ENCODE measurements around the gene PGK1.
"Not testable (repeated sequence)": the region's sequence is repeated elsewhere in the genome, so short reads cannot be mapped to it uniquely, and the experiment has no call there.

PGK1 gene

DNA sequence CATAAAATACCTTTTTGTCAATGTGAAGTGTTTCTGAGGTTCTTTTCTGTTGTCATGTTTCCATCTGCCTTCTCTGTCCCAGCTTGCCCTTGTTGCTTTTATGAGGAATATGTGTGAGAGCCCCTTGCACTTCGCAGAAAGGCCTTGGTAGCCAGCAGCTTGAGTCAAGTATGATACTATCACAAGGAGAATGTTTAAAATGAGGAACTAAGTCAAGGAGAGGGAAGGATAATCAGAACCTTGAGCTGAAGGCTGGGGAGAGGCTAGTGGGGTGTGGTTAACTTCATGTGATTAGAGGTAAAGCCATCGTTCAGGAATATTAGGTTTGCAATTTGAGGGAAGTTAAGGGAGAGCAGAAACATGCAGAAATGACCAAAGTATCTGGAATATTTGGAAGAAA is 12.7 kb downstream of the PGK1 start:
- no peak for DNase-seq

DNA sequence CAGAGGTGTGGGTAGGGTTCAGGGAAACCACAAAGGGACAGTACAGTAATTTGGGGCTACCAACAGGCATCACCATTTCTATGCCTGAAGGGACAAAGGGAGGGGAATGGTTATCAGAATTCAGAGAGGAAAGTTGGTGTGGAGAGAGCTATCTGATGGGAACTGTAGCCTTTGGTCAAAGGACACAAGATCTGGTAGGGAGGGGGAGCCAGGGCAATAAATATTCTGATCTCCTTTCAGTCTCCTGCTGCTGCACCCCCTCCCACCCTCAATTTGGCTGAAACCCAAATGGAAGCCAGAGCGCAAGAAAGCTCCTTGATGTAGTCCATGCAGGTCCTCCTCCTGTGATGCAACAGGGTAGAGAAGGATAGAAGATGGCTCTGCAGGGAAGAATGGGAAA is 14.6 kb downstream of the PGK1 start:
- no peak for DNase-seq

DNA sequence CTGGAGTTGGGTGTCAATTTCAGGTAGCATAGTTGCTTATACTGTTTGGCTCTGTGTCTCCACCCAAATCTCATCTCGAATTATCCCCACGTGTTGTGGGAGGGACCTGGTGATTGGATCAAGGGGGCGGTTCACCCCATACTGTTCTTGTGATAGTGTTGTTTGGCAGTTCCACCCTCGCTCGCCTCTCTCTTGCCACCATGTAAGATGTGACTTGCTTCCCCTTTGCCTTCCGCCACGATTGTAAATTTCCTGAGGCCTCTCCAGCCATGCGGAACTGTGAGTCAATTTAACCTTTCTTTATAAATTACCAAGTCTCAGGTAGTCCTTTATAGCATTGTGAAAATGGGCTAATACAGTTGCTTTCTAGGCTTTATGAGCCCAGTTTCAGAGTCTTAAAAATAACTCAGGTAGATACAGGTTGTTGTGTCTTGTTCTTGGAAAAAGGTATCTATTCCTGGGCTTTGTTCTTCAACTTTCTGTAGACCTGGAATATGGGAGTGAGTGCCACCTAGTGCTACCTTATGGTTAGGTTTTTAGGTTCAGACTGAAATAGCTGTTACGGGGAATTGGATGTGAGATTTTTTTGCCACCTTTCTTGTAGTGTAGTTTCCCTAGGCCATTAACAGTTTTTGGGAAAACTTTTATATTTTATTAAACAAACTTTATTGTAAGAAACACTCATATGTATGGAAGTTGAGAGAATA is 15.6 kb downstream of the PGK1 start:
- no peak for DNase-seq

DNA sequence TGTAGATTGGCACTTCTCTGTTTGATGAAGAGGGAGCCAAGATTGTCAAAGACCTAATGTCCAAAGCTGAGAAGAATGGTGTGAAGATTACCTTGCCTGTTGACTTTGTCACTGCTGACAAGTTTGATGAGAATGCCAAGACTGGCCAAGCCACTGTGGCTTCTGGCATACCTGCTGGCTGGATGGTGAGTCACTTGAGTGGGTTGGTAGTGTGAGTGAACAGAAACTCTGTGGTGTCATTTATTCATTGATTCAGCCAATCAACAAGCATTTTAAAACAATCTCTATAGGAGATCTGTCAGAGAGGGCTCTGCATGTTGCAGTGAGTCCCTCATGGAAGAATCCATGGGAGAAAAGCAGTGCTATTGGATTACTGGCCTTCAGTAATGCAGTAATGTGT is 19.1 kb downstream of the PGK1 start:
- no peak for DNase-seq

GRCh38 chrX:78124307-78124706 is 20.3 kb downstream of the PGK1 start:
- no peak for DNase-seq

DNA sequence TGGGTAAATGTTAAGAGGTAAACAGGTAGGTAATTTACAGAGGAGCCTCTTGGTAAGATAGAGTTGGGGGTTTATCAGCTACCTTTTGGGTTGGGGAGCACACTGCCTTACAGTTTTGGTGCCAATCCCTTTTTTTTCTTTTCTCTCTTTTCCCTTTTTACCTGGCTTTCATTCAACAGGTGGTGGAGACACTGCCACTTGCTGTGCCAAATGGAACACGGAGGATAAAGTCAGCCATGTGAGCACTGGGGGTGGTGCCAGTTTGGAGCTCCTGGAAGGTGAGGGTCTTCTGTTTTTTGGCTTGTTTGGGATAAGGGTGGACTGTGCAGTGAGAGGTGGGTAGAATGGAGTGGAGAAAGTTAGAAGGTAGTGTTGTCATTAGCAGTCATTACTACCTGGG is 21.1 kb downstream of the PGK1 start:
- no peak for DNase-seq

DNA sequence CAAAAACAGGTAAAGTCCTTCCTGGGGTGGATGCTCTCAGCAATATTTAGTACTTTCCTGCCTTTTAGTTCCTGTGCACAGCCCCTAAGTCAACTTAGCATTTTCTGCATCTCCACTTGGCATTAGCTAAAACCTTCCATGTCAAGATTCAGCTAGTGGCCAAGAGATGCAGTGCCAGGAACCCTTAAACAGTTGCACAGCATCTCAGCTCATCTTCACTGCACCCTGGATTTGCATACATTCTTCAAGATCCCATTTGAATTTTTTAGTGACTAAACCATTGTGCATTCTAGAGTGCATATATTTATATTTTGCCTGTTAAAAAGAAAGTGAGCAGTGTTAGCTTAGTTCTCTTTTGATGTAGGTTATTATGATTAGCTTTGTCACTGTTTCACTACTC is 21.7 kb downstream of the PGK1 start:
- DNase-seq: not testable (repeated sequence)

DNA sequence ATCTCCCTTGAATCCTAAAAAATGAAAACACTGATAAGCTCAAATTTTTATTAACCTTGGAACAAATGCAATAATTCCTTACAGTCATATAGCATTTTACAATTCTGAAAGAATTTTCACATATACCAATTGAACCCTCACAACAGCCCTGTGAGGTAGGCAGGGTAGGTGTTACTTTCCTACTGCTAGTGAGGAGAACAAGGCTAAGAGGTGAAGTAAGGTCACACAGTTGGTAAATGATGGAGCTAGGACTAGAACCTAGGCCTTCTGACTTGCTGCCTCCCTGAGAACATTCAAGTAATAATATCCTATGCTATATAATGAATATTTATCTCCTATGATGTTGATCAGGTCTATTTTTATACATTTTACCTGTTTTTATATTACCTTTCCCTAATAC is 25.7 kb downstream of the PGK1 start:
- DNase-seq: no peak

GRCh38 chrX:78130396-78130795 is 26.3 kb downstream of the PGK1 start:
- DNase-seq: no peak

- no peak for DNase-seq
These were observed 27.1 kb downstream of the PGK1 start for GRCh38 chrX:78131117-78131516.

- no peak for DNase-seq
These were observed 29.4 kb downstream of the PGK1 start for GRCh38 chrX:78133238-78133960.

DNA sequence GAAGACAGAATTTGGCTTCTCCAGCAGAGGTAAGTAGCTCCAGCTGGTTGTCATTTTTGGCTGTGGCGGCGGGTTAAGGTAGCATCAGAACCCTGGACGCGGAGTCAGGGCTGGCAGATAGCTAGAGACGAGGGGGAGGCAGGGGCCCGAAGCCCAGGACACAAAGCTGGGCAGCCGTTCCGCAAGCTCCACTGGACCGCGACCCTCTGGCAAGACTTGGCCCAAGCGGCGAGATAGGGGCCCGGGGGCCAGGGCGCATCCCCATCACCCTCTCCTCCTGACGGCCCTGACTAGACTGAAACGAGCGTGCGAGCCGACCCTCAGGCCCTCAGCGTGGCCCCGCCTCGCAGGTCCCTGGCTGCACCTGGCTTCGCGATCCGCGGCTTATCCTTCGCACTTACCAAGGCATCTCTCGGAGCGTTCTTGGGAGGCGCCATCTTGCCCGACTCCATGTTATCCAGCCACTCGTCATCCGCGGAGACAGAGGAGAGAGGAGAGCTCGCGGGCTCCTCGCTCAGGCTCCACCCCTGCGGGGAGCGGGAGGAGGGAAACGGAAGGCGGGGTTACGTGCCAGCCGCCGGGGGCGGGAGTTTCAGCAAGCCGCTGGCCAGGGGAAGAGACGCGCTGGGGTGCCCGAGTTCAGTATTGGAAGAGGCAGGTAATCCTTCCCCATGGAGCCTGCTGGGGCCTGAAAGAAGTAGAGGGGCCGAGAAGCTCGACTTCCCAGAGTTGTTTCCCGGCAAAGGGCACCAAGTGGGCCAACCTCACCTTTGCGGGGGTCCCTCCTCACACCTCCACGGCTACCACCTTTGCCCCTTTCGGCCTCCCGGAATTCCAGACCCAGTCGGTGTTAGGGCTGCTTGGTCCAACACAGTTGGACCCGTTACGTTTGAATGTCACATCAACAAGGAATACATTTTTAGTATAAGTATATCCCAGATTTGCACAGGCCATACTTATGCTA is 35.4 kb downstream of the PGK1 start, which contains the start of gene TAF9B:
Gene TAF9B (minus strand): TSS at position 491 of the 964 bp plus-strand sequence. CDS start 39 bp downstream, at position 452.
- DNase-seq: peak; percentile 88

DNA sequence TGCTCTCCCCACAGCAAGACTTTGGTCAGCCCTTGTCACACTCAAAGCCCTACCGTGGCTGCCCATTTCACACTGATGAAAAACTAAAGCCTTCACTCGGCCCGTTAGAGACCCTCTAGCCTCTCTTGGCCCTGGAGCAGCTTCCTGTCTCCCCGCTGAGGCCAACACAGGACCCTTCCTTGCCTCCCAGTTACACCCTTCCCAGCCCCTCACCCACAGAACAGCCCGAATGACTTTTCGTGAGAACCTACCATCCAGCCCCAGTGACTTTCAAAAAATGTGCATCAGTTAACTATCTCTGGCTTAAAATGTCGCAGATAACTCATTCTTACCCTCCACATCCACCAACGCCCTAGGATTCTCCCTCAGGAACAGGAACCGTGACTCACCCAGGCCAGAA is 36.2 kb downstream of the PGK1 start:
- no peak for DNase-seq

DNA sequence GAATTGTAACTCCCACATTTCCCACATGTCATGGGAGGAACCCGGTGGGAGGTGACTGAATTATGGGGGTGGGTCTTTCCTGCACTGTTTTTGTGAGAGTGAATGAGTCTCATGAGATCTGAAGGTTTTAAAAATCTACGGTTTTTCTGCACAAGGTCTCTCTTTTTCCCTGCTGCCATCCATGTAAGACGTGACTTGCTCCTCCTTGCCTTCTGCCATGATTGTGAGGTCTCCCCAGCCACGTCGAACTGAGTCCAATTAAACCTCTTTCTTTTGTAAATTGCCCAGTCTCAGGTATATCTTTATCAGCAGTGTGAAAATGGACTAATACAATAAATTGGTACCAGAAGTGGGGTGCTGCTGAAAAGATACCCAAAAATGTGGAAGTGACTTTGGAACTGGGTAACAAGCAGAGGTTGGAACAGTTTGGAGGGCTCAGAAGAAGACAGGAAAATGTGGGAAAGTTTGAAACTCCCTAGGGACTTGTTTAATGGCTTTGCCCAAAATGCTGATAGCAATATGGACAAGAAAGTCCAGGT is 43.0 kb downstream of the PGK1 start:
- DNase-seq: not testable (repeated sequence)

DNA sequence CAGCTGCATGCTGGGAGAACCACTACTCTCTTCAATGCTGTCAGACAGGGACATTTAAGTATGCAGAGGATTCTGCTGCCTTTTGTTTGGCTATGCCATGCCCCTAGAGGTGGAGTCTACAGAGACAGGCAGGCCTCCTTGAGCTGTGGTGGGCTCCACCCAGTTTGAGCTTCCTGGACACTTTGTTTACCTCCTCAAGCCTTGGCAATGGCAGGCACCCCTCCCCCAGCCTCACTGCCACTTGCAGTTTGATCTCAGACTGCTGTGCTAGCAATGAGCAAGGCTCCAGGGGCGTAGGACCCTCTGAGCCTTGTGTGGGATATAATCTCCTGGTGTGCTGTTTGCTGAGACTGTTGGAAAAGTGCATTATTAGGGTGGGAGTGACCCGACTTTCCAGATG is 53.3 kb downstream of the PGK1 start:
- not testable (repeated sequence) for DNase-seq

DNA sequence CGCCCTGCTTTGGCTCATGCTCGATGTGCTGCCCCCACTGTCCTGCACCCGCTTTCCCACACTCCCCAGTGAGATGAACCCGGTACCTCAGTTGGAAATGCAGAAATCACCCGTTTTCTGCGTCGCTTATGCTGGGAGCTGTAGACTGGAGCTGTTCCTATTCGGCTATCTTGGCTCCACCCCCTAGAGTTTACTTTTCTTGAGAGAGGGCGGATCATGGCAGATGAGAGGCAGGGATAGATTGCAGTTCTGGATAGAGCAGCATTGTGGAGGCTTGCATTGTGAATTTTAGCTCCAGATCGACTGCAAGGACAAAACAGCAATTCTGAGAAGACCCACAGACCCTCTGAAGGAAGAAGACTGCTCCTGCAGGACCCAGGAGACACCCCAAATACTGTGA is 53.8 kb downstream of the PGK1 start:
- DNase-seq: not testable (repeated sequence)

DNA sequence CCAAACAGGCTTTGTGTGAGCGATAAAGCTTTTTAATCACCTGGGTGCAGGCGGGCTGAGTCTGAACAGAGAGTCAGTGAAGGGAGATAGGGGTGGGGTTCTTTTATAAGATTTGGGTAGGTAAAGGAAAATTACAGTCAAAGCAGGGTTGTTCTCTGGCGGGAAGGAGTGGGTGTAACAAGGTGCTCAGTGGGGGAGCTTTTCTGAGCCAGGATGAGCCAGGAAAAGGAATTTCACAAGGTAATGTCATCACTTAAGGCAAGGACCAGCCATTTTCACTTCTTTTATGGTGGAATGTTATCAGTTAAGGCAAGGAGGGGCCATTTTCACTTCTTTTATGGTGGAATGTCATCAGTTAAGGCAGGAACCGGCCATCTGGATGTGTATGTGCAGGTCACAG is 56.7 kb downstream of the PGK1 start:
- not testable (repeated sequence) for DNase-seq

- DNase-seq: not testable (repeated sequence)
These were observed 59.1 kb downstream of the PGK1 start for GRCh38 chrX:78163175-78163574.

DNA sequence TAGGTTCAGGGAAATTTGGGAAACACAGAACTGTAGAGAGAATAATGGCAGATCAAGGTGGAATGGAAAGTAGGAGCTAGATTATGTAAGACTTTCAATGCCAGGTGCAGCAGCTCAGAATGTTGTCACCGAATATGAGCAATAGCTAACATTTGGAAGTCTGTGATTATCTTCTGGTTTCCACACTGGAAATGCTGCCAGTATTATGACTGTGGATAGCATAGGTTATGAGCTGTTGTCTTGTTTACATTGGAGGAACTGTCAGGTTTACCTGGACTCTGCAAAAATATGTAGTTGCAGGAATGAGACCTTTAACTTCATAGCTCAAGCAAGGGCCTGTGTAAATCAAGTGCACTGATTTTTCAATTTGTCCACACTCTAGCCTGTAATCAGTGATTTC is 61.4 kb downstream of the PGK1 start:
- DNase-seq: no peak

GRCh38 chrX:78168065-78168464 is 64.0 kb downstream of the PGK1 start:
- DNase-seq: no peak
